ENCODE results near the gene MADD. TPM values are rescaled to one million over a fixed set of nuclear protein-coding genes. Genes with fewer than 3 reads are reported as not detected.
"Not testable (repeated sequence)": the region's sequence is repeated elsewhere in the genome, so short reads cannot be mapped to it uniquely, and the experiment has no call there.

The MADD gene
- polyA plus RNA-seq, 1 donor from 2014 or later, result 66.9 TPM

GRCh38 chr11:47333526-47333845 lies 63.6 kb downstream of the MADD start:
- Histone ChIP-seq H3K4me3 (ENCODE audit: low read length) (no peak overlapping the region), H3K9me3 (ENCODE audit: low read length) (no peaks in the 10 kb centered on the region), H3K9me2 (ENCODE audit: insufficient read depth, low read length) (no peaks in the 10 kb centered on the region), H3K4me2 (ENCODE audit: low read length) (no peak overlapping the region), H3K27ac (ENCODE audit: low read length) (no peak overlapping the region), H3K9ac (ENCODE audit: low read length) (no peak overlapping the region), H3K27me3 (ENCODE audit: insufficient read depth, low read depth, low read length) (no peaks in the 10 kb centered on the region), H3F3A (ENCODE audit: insufficient read depth, low read length, poor library complexity, severe bottlenecking) (no peaks in the 10 kb centered on the region), H4K20me1 (ENCODE audit: insufficient read depth) (no peaks in the 10 kb centered on the region), H3K36me3 (ENCODE audit: insufficient read depth, low read length) (no peaks in the 10 kb centered on the region), H2AFZ (ENCODE audit: low read depth, low read length) (no peak overlapping the region), H3K79me2 (replicated peaks; ENCODE audit: insufficient read depth, low read length) (no peaks in the 10 kb centered on the region)
- TF ChIP-seq SMC3 (conservative IDR thresholded peaks at IDR 0.05; ENCODE audit: poor library complexity) (no peak), POLR2AphosphoS5 (IDR thresholded peaks at IDR 0.05) (no peak), CTCF (IDR thresholded peaks at IDR 0.05; ENCODE audit: poor library complexity, severe bottlenecking) (no peak), EP300 (conservative IDR thresholded peaks at IDR 0.05; ENCODE audit: poor library complexity, severe bottlenecking) (no peak), EZH2 (IDR thresholded peaks at IDR 0.05; ENCODE audit: borderline replicate concordance, insufficient read depth, low read length, poor library complexity, severe bottlenecking) (no peak)

GRCh38 chr11:47333886-47334443 lies 64.0 kb downstream of the MADD start:
- Histone ChIP-seq H3K4me2 (ENCODE audit: low read length) (no peak overlapping the region), H3K4me3 (ENCODE audit: low read length) (no peak overlapping the region), H3K79me2 (replicated peaks; ENCODE audit: insufficient read depth, low read length) (no peaks in the 10 kb centered on the region), H3K27me3 (ENCODE audit: insufficient read depth, low read depth, low read length) (no peaks in the 10 kb centered on the region), H3K9me2 (ENCODE audit: insufficient read depth, low read length) (no peaks in the 10 kb centered on the region), H3K9ac (ENCODE audit: low read length) (no peak overlapping the region), H3K9me3 (ENCODE audit: low read length) (no peaks in the 10 kb centered on the region), H3K36me3 (ENCODE audit: insufficient read depth, low read length) (no peaks in the 10 kb centered on the region), H2AFZ (ENCODE audit: low read depth, low read length) (no peak overlapping the region), H3F3A (ENCODE audit: insufficient read depth, low read length, poor library complexity, severe bottlenecking) (no peaks in the 10 kb centered on the region), H4K20me1 (ENCODE audit: insufficient read depth) (no peaks in the 10 kb centered on the region), H3K27ac (ENCODE audit: low read length) (no peak overlapping the region)
- TF ChIP-seq SMC3 (conservative IDR thresholded peaks at IDR 0.05; ENCODE audit: poor library complexity), result no peak
- TF ChIP-seq EZH2 (IDR thresholded peaks at IDR 0.05; ENCODE audit: borderline replicate concordance, insufficient read depth, low read length, poor library complexity, severe bottlenecking), result no peak
- TF ChIP-seq REST (IDR thresholded peaks at IDR 0.05; ENCODE audit: borderline replicate concordance), result no peak
- TF ChIP-seq CTCF (IDR thresholded peaks at IDR 0.05; ENCODE audit: poor library complexity, severe bottlenecking), result no peak
- no peak for TF ChIP-seq EP300 (conservative IDR thresholded peaks at IDR 0.05; ENCODE audit: poor library complexity, severe bottlenecking)
- TF ChIP-seq TAF1 (IDR thresholded peaks at IDR 0.05; ENCODE audit: low read depth), result no peak
- no peak for TF ChIP-seq POLR2AphosphoS5 (IDR thresholded peaks at IDR 0.05)
- TF ChIP-seq MXI1 (conservative IDR thresholded peaks at IDR 0.05; ENCODE audit: poor library complexity, severe bottlenecking), result no peak
- no peak for TF ChIP-seq RAD21 (conservative IDR thresholded peaks at IDR 0.05)

GRCh38 chr11:47334699-47335411 lies 64.9 kb downstream of the MADD start:
- H3K27ac ChIP-seq (ENCODE audit: low read length); H3K9me2 ChIP-seq (ENCODE audit: insufficient read depth, low read length); H3K9me3 ChIP-seq (ENCODE audit: low read length); H4K20me1 ChIP-seq (ENCODE audit: insufficient read depth); H3K79me2 ChIP-seq (replicated peaks; ENCODE audit: insufficient read depth, low read length); H3K4me2 ChIP-seq (ENCODE audit: low read length); H2AFZ ChIP-seq (ENCODE audit: low read depth, low read length); H3K27me3 ChIP-seq (ENCODE audit: insufficient read depth, low read depth, low read length); H3F3A ChIP-seq (ENCODE audit: insufficient read depth, low read length, poor library complexity, severe bottlenecking); H3K4me3 ChIP-seq (ENCODE audit: low read length); H3K9ac ChIP-seq (ENCODE audit: low read length); H3K36me3 ChIP-seq (ENCODE audit: insufficient read depth, low read length): not testable (repeated sequence)
